NOMO-1 (cell line): ENCODE results near the gene GLYR1.
A peak's percentile ranks its signal among the peaks of the same experiment; 100 is the strongest.

Experiments used
- DNase-seq, 2 experiments: peaks; one replicate each; lab custom pipeline; 2025; ENCODE audit not compliant: unreplicated experiment in 2 of 2; lab: John Stamatoyannopoulos, UW

GLYR1 gene

DNA sequence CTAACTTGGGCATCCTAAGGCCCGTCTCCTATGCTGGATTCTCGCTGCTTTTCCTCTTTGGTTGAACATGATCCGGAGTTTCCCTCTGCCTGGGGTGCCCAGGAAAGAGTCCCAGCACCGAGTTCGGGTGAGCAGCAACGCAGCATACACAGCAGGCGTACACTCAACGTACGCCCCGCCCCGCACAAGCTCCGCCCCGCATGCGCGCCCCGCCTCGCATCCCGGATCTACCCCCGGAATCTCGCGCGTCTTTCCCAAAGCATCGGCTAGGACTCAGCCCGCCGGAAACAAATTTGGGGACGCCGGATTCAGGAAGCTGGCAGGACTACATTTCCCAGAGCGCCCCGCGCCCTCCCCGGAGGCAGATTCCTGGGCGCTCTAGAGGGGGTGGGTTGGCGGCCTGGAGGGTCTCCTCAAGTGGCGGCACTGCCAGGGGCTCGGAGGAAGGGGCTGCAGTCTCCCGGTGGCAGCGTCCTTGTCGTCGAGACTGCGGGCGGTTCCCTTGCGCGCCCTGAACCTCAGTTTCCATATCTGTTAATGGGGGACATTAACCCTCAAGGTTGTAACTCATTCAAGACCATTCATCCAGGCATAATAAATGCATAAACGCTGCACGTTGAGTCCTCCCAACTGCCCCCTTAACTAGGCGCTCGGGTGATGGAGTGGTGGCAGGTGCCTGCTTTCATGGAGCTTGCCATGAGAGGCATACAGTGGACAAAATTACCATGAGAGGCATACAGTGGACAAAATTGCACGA lies 78.4 kb downstream of the GLYR1 start:
- peak; percentile 82 to 83 for DNase-seq

DNA sequence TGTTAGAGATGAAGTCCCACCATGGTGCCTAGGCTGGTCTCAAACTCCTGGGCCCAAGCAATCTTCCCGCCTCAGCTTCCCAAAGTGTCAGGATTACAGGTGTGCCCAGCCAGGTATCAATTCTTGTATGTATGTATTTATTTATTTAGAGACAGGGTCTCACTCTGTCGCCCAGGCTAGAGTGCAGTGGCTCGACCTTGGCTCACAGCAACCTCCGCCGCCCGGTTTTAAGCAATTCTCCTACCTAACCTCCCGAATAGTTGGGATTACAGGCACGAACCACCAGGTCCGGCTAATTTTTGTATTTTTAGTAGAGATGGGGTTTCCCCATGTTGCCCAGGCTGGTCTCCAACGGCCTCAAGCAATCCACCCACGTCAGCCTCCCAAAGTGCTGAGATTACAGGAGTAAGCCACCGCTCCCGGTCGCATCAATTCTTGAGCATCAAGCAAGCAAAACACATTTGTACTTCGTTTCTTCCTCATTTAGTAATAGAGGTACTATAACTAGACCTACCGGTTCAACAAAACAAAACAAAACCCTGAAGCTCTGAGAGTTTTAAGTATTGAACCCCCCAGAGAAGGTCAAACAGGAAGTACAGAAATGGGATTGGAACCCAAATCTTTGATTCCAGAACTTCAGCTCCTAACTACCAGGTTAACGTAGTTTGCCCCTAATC lies 79.1 kb downstream of the GLYR1 start:
- DNase-seq = peak in 1 of 2 experiments; percentile 58

DNA sequence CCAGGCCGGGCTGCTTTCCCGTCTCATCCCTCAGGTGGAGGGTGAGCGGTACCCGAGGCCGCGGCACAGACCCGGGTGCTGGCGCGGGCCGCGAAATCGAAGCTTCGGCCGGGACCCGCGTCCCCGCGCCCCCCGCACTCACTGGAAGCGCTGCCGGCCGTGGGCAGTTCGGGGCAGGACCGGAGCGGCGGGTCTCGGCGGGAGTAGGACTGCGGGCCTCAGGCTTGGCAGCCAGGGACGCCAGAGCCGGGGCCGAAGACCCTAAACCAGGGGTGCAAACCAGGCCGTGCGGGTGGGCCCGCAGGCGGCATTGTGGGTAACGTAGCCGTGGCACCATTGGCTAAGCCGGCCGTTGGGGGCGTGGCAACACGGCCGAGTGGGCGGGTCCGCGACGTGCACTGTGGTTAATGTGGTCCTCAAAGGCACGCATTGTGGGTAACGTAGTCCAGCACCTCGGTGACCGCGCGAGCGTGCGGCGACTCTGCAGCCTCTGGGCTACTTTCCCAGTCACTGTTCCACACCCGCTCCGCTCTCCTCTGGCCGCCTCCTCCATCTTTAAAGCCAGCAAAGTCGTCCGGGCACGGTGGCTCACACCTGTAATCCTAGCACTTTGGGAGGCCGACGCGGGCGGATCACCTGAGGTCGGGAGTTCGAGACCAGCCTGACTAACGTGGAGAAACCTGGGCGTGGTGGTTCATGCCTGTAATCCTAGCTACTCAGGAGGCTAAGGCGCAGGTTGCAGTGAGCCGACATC lies 80.0 kb downstream of the GLYR1 start, which contains the start of gene ZNF500:
ZNF500 (minus strand) TSS at position 288 of the 754 bp plus-strand sequence. CDS start 1,184 bp downstream, outside the sequence.
- peak; percentile 91 to 92 for DNase-seq

DNA sequence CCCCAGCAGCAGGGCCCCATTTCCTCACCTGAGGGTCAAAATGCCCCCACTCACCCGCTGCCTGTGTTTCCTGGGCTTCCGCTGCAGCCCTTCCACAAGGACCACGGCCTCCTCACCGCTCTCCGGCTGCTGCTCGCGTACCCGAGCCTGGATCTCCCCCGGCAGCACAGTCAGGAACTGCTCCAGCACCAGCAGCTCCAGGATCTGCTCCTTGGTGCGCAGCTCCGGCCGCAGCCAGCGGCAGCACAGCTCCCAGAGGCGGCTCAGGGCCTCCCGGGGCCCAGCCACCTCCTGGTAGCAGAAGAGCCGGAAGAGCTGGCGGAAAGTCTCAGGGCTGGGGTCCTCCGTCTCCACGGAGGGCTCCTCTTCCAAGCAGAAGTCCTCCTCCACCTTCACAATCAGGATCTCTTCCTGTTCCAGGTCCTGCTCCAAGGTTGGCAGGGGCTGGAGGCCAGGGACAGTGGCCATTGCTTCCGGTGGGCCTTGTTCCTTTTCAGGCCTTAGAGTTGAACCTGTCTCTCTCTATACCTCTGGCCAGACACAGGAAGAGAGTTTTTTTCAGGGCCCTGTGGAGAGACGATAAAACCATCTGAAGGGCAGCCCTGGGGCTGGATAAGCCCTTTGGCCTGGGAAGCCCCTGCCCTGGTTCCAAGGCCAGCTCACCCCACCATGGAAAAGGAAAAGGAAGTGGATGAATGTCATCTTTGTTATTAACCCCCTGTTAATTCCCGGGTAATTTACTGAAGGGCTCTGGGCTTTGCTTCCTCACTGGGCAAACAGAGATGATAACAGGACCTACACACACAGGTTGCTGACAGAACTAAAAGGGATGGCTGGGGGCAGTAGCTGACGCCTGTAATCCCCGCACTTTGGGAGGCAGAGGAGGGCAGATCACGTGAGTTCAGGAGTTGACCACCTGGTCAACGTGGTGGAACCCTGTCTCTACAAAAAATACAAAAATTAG lies 81.3 kb downstream of the GLYR1 start:
- DNase-seq = no peak

DNA sequence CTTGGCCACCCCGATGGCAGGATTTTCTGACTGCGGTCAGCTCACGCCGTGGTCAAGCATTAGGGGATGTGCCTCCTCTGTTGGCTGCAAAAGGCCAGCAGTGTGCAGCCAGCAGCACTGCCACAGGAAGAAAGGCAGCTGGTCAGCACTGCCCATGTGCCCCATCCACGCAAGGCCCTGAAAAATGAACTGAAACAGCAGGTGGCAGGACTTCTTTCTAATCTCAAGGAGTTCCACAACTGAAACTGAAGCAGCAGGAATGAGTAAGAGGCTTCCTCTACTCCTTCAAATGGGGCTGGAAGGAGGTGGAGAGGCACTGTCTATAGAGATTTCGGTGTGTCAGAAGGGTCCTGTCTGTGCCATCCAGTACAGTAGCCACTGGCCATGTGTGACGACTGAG lies 83.3 kb downstream of the GLYR1 start:
- no peak for DNase-seq

DNA sequence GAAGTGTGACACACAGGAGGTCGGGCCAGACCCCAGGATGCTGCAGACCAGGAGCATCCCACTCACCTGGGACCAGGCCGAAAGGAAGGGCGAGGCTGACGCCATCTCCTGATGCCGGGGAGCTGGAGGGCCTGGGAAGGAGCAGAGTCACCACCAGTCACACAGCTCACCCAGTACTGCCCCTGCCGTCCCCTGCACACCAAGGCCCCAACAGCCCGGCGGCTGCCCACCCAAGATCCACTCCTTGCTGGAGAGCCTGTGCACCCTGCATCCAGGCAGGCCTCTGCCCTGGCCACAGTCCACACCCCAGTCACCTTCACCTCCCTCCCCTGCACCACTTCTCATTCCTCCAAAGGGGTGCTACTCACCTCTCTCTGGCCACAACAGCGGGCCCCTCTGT lies 84.9 kb downstream of the GLYR1 start:
- DNase-seq = no peak

DNA sequence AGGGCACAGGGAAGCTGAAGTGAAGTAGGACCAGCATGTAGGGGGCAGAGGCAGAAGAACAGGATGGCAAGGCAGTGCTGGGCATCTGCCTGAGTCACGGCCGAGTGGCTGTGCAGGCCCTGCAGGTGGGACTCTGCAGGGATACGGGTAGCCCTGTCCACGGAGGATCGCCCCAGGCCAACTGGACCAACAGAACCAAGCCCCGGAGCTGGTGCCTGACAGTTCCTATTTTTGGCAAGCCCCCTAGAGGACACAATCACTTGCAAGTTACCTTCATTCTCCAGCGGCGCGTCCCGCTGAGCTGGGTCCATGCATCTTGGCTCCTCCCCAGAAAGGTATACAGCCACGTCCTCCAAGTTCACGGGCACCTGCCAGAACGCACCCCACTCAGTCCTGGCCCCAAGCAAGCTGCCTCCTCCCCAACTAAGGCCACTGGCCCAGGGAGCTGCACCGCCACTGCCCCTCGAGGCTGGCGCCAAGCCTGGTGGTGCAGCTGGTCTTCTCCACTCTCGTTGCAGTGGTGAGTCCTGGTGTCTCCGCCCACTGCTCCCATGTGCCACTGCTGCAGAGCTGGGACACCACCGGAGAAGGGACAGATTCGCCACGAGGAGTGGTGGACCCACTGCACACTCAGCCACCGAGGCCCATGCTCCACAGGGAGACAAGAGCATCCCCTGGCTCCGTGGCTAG lies 86.7 kb downstream of the GLYR1 start:
- no peak for DNase-seq

DNA sequence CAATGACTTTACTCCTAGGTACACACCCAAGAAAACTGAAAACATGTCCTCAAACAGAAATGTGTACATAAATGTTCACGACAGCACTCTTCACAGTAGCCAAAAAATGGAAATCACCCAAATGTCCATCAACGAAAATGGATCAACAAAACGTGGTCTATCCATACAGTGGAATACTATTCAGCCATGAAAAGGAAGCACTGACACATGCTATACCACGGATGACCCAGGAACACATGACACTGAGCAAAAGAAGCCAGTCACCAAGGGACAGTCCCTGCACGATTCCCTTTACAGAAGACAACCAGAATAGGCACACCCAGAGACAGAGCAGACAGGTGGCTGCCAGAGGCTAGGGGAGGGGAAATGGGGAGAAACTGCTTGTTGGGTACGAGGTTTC lies 91.4 kb downstream of the GLYR1 start:
- no peak for DNase-seq

DNA sequence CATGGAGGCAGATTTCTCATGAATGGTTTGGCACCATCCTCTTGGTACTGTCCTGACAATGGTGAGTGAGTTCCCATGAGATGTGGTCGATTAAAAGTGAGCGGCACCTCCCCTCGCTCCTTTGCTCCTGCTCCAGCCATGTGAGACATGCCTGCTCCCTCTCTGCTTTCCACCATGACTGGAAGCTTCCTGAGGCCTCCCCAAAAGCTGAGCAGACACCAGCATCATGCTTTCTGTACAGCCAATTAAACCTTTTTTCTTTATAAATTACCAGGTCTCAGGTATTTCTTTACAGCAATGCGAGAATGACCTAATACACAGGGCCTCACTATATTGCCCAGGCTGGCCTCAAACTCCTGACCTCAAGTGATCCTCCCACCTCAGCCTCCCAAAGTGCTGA lies 92.2 kb downstream of the GLYR1 start:
- DNase-seq = no peak

DNA sequence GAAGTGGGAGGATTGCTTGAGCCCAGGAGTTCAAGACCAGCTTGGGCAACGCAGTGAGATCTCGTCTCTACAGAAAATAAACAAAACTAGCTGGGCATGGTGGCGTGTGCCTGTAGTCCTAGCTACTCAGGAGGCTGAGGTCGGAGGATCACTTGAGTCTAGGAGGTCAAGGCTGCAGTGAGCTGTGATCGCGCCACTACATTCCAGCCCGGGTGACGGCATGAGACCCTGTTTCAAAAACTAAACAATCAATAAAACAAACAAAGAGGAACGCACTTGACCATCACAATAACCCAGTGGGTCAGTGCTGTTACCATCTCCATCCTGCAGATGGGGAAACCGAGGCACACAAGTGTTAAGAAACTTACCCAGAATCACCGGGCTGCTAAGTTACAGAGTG lies 93.9 kb downstream of the GLYR1 start:
- DNase-seq = no peak
